ENCODE measurements around the gene MID1. TPM values are rescaled to one million over a fixed set of nuclear protein-coding genes. Genes with fewer than 3 reads are reported as not detected.

The MID1 gene
- total RNA-seq, 4 donors from 2014 or later = 19.6 to 40.4 (median 29.9) TPM

GRCh38 chrX:10548688-10549087 is 71.7 kb downstream of the MID1 start:
- no peak overlapping the region for H3K27ac ChIP-seq
- H3K4me3 ChIP-seq = no peak overlapping the region
- no peaks in the 10 kb centered on the region for H3K27me3 ChIP-seq
- H3K4me1 ChIP-seq = no peaks in the 10 kb centered on the region
- TF ChIP-seq, protein P1, sequence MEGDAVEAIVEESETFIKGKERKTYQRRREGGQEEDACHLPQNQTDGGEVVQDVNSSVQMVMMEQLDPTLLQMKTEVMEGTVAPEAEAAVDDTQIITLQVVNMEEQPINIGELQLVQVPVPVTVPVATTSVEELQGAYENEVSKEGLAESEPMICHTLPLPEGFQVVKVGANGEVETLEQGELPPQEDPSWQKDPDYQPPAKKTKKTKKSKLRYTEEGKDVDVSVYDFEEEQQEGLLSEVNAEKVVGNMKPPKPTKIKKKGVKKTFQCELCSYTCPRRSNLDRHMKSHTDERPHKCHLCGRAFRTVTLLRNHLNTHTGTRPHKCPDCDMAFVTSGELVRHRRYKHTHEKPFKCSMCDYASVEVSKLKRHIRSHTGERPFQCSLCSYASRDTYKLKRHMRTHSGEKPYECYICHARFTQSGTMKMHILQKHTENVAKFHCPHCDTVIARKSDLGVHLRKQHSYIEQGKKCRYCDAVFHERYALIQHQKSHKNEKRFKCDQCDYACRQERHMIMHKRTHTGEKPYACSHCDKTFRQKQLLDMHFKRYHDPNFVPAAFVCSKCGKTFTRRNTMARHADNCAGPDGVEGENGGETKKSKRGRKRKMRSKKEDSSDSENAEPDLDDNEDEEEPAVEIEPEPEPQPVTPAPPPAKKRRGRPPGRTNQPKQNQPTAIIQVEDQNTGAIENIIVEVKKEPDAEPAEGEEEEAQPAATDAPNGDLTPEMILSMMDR (IDR thresholded peaks at IDR 0.05) = no peak
- no peak for TF ChIP-seq POLR2A (IDR thresholded peaks at IDR 0.05)
- no peaks in the 10 kb centered on the region for H3K36me3 ChIP-seq
- H3K9me3 ChIP-seq = no peaks in the 10 kb centered on the region
- DNase-seq = no peak

DNA sequence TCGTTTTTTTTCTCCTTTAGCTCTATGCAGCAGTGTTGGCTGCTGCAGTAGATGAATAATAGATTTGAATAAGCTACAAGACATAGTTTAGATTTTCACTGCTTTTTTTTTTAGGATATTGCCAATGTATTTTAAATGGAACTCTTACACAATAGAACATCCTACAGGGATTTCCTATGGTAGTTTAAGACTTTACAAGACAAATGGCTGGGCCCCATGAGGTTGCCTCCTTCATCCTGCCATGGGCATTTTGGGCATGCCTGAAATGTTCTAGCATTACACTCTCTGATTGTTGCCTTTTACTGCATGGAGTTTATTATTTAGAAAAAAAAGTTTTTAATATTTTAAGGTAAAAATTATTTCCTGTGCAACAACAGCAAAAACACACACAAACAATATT is 74.5 kb downstream of the MID1 start:
- Histone ChIP-seq H3K9me3 (no peaks in the 10 kb centered on the region), H3K36me3 (no peaks in the 10 kb centered on the region), H3K4me3 (no peak overlapping the region), H3K27me3 (no peaks in the 10 kb centered on the region), H3K4me1 (no peaks in the 10 kb centered on the region), H3K27ac (no peak overlapping the region)
- no peak for DNase-seq
- TF ChIP-seq, protein P1 (IDR thresholded peaks at IDR 0.05) = no peak
- TF ChIP-seq POLR2A (IDR thresholded peaks at IDR 0.05) = no peak

DNA sequence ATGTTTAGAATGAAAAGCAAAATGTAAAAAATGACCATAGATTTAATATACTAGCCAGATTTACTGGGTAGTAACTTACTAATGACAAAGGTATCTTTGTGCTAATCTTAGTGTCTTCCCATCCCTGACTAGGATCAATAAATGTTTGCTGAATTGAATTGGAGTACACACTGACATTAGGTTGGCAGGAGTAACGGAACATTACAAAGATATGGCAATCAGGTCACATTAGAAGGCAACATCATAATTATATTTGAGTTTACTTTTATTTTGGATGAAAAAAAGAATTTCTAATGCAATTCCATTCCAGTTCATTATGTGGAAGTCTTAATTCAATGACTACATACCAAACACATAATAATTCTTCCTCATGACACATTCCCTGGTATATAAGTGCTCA is 77.8 kb downstream of the MID1 start:
- no peaks in the 10 kb centered on the region for H3K4me1 ChIP-seq
- TF ChIP-seq, protein P1 (IDR thresholded peaks at IDR 0.05) = no peak
- TF ChIP-seq POLR2A (IDR thresholded peaks at IDR 0.05) = no peak
- no peaks in the 10 kb centered on the region for H3K27me3 ChIP-seq
- no peak overlapping the region for H3K4me3 ChIP-seq
- no peak overlapping the region for H3K27ac ChIP-seq
- H3K9me3 ChIP-seq = no peaks in the 10 kb centered on the region
- H3K36me3 ChIP-seq = no peaks in the 10 kb centered on the region
- no peak for DNase-seq

GRCh38 chrX:10538831-10539230 is 81.6 kb downstream of the MID1 start:
- Histone ChIP-seq H3K4me1 (no peaks in the 10 kb centered on the region), H3K4me3 (no peak overlapping the region), H3K36me3 (no peaks in the 10 kb centered on the region), H3K27ac (no peak overlapping the region), H3K27me3 (no peaks in the 10 kb centered on the region), H3K9me3 (no peaks in the 10 kb centered on the region)
- TF ChIP-seq, protein P1 (IDR thresholded peaks at IDR 0.05) = no peak
- TF ChIP-seq POLR2A (IDR thresholded peaks at IDR 0.05) = no peak
- DNase-seq = no peak

- no peak for DNase-seq
- H3K4me1 ChIP-seq = no peaks in the 10 kb centered on the region
- no peaks in the 10 kb centered on the region for H3K36me3 ChIP-seq
- TF ChIP-seq, protein P1 (IDR thresholded peaks at IDR 0.05) = no peak
- TF ChIP-seq POLR2A (IDR thresholded peaks at IDR 0.05) = no peak
- H3K27ac ChIP-seq = no peak overlapping the region
- no peaks in the 10 kb centered on the region for H3K27me3 ChIP-seq
- no peak overlapping the region for H3K4me3 ChIP-seq
- no peaks in the 10 kb centered on the region for H3K9me3 ChIP-seq
Measured at GRCh38 chrX:10537308-10537707, 83.1 kb downstream of the MID1 start.

DNA sequence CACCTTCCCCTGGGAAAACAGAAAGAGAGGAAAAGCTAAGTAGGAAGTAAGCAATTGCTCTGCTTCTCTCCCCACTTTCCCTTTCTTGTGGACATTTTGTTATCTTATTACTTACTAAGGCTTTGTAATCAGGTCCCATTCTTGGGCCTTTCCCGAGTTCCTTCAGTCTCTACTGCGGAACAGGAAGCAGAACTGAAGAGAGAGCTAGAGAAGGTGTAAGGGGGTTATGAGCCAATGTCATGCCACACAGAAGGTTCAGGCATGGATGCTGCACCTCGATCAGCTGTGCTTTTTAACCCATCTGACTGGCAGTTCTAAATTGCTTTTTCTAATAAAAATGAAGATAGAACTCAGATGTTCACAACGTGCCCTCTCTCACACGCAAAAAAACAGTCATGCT is 83.6 kb downstream of the MID1 start:
- H3K27ac ChIP-seq = no peak overlapping the region
- no peak for DNase-seq

More for the DNA sequence above, 83.6 kb downstream of the MID1 start:
- no peaks in the 10 kb centered on the region for H3K4me1 ChIP-seq
- no peaks in the 10 kb centered on the region for H3K36me3 ChIP-seq
- no peak overlapping the region for H3K4me3 ChIP-seq
- H3K27me3 ChIP-seq = no peaks in the 10 kb centered on the region
- no peaks in the 10 kb centered on the region for H3K9me3 ChIP-seq
- TF ChIP-seq POLR2A (IDR thresholded peaks at IDR 0.05) = no peak
- TF ChIP-seq, protein P1 (IDR thresholded peaks at IDR 0.05) = no peak

Measured in Peyer's patch (tissue), 4 donors.